Smooth muscle cell (in vitro differentiated cells): Measurements from ENCODE around the gene EBF3. TPM values are rescaled to one million over a fixed set of nuclear protein-coding genes. Genes with fewer than 3 reads are reported as not detected.

Experiments used
- DNase-seq: peaks from one replicate; lab custom pipeline; 2025; ENCODE audit not compliant: unreplicated experiment; lab: John Stamatoyannopoulos, UW
- H2AFZ ChIP-seq: fragments of 200-600 bp; sonication (generic); 2 replicates; pipeline ENCODE4 v1.6.0; 2016; ENCODE audit warnings: antibody characterized with exemption, low read depth, mild to moderate bottlenecking
- H3F3A ChIP-seq: fragments of 200-600 bp; sonication (generic); 2 replicates; pipeline ENCODE4 v1.6.0; 2017; ENCODE audit warnings: antibody characterized with exemption, low read depth
- H3K27ac ChIP-seq: fragments of 200-600 bp; sonication (generic); 2 replicates; pipeline ENCODE4 v1.5.1; 2016; ENCODE audit warnings: low read depth, mild to moderate bottlenecking
- H3K27me3 ChIP-seq: fragments of 200-600 bp; sonication (generic); 2 replicates; pipeline ENCODE4 v1.6.1; 2016; ENCODE audit warnings: low read depth, mild to moderate bottlenecking
- H3K36me3 ChIP-seq: fragments of 200-600 bp; sonication (generic); 2 replicates; pipeline ENCODE4 v1.5.1; 2016; ENCODE audit warnings: low read depth
- H3K4me1 ChIP-seq: fragments of 200-600 bp; sonication (generic); 2 replicates; pipeline ENCODE4 v1.5.1; 2016; ENCODE audit warnings: low read depth
- H3K4me2 ChIP-seq: fragments of 200-600 bp; sonication (generic); 2 replicates; pipeline ENCODE4 v1.6.0; 2016; ENCODE audit warnings: mild to moderate bottlenecking
- H3K4me3 ChIP-seq: fragments of 200-600 bp; sonication (generic); 2 replicates; pipeline ENCODE4 v1.5.1; 2016; ENCODE audit warnings: mild to moderate bottlenecking
- H3K79me2 ChIP-seq: fragments of 200-600 bp; sonication (generic); 2 replicates; pipeline ENCODE4 v1.6.0; 2016; ENCODE audit warnings: low read depth, mild to moderate bottlenecking
- H3K9ac ChIP-seq: fragments of 200-600 bp; sonication (generic); 2 replicates; pipeline ENCODE4 v1.6.0; 2016; ENCODE audit warnings: low read depth
- H3K9me3 ChIP-seq: fragments of 200-600 bp; sonication (generic); replicated peaks from 2 replicates; pipeline ENCODE4 v1.5.1; 2016; ENCODE audit warnings: low read depth
- H4K20me1 ChIP-seq: fragments of 200-600 bp; sonication (generic); 2 replicates; pipeline ENCODE4 v1.6.0; 2016; ENCODE audit warnings: low read depth
- CTCF ChIP-seq: fragments of 200-600 bp; sonication (generic); IDR thresholded peaks from 2 replicates; pipeline ENCODE4 v1.5.1; 2017; ENCODE audit warnings: borderline replicate concordance, mild to moderate bottlenecking, antibody characterized with exemption; ENCODE audit not compliant: insufficient read depth, poor library complexity, severe bottlenecking
- WGBS: methylation state at CpG from one replicate; pipeline ENCODE4 v1.1.7; 2016; ENCODE audit warnings: low lambda C conversion rate; 5-methylcytosine and 5-hydroxymethylcytosine counted together
- polyA plus RNA-seq: library from polyadenylated mRNA; unstranded; fragments of >200 nt; fragmentation: Nextera tagmentation; extraction: Ambion mirVana; gene quantifications from 2 replicates; pipeline ENCODE4 v1.2.1, GENCODE V29; 2016
- total RNA-seq: library from RNA; depleted of rRNA; stranded (reverse); fragments of >200 nt; gene quantifications from 2 replicates; pipeline ENCODE4 v1.2.3, GENCODE V29; 2014

Gene EBF3
- total and polyA plus RNA-seq, 2 experiments from 2014 or later = not detected

DNA sequence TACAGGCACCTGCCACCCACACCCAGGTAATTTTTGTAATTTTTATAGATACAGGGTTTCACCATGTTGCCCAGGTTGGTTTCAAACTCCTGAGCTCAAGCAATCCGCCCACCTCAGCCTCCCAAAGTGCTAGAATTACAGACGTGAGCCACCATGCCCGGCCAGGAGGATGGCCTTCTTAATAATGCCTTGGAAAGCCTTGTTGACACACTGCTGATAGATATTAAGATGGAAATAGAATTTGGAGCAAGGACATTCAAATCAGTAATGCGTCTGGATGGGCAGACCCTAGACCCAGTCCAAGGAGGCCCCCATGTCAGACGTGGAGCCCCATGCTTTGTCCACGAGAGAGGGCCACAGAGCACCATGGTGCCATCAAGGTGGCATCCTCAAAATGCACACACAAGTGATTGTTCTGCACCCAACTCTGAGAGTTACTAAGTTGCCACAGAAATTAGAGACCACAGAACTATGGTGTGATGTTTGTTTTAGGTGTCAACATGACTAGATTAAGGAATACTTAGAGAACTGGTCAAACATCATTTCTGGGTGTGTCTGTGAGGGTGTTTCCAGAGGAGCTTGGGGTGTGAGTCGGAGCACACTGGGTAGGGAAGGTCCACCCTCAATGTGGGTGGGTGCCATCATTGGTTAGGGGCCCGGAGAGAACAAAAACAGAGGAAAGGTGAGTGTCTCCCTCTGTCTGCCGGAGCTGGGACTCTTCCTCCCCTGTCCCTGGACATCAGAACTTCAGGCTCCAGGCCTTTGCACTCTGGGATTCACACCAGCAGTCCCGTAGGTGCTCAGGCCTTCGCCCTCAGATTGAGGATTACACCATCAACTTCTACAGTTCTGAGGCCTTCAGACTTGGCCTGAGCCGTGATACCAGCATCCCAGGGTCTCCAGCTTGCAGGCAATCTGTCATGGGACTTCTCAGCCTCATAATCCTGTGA is 34.5 kb downstream of the EBF3 start:
- Histone ChIP-seq H3K9ac (no peak overlapping the region), H3K79me2 (no peaks in the 10 kb centered on the region), H3K27me3 (no peaks in the 10 kb centered on the region), H3F3A (no peaks in the 10 kb centered on the region), H3K27ac (no peak overlapping the region), H3K4me1 (no peaks in the 10 kb centered on the region), H3K9me3 (no peaks in the 10 kb centered on the region), H2AFZ (no peak overlapping the region), H4K20me1 (no peaks in the 10 kb centered on the region), H3K36me3 (no peaks in the 10 kb centered on the region), H3K4me2 (no peak overlapping the region), H3K4me3 (no peak overlapping the region)
- no peak for DNase-seq
- WGBS = 78% methylated on average over 12 of the region's 12 CpGs
- TF ChIP-seq CTCF = no peak

GRCh38 chr10:129927351-129928120 is 36.5 kb downstream of the EBF3 start:
- no peak for DNase-seq
- no peaks in the 10 kb centered on the region for H3K27me3 ChIP-seq
- no peak overlapping the region for H2AFZ ChIP-seq
- no peak overlapping the region for H3K27ac ChIP-seq
- H3K36me3 ChIP-seq = no peaks in the 10 kb centered on the region
- no peaks in the 10 kb centered on the region for H3F3A ChIP-seq
- H3K79me2 ChIP-seq = no peaks in the 10 kb centered on the region
- no peaks in the 10 kb centered on the region for H3K9me3 ChIP-seq
- 90% methylated on average over 15 of the region's 16 CpGs for WGBS
- no peak for TF ChIP-seq CTCF
- no peaks in the 10 kb centered on the region for H3K4me1 ChIP-seq
- H4K20me1 ChIP-seq = no peaks in the 10 kb centered on the region
- H3K9ac ChIP-seq = no peak overlapping the region
- H3K4me2 ChIP-seq = no peak overlapping the region
- H3K4me3 ChIP-seq = no peak overlapping the region

- 85% methylated on average over 29 of the region's 29 CpGs for WGBS
- H3K4me1 ChIP-seq = no peaks in the 10 kb centered on the region
- no peaks in the 10 kb centered on the region for H4K20me1 ChIP-seq
- H3K4me3 ChIP-seq = no peak overlapping the region
- no peak overlapping the region for H2AFZ ChIP-seq
- H3K79me2 ChIP-seq = no peaks in the 10 kb centered on the region
- H3K9ac ChIP-seq = no peak overlapping the region
- H3K4me2 ChIP-seq = no peak overlapping the region
- no peaks in the 10 kb centered on the region for H3F3A ChIP-seq
- TF ChIP-seq CTCF = no peak
- no peaks in the 10 kb centered on the region for H3K36me3 ChIP-seq
- H3K9me3 ChIP-seq = no peaks in the 10 kb centered on the region
- no peak overlapping the region for H3K27ac ChIP-seq
- no peaks in the 10 kb centered on the region for H3K27me3 ChIP-seq
- no peak for DNase-seq
These were observed 37.7 kb downstream of the EBF3 start for GRCh38 chr10:129926066-129927055.
